ENCODE data around the gene GRB2. TPM values are rescaled to one million over a fixed set of nuclear protein-coding genes. Genes with fewer than 3 reads are reported as not detected.
A peak's percentile ranks its signal among the peaks of the same experiment; 100 is the strongest.
"Not testable (repeated sequence)": the region's sequence is repeated elsewhere in the genome, so short reads cannot be mapped to it uniquely, and the experiment has no call there.

Gene GRB2
- total RNA-seq (119 TPM), polyA plus RNA-seq (ENCODE audit: insufficient read depth, low read depth, low replicate concordance) (65.3 TPM)
- long read RNA-seq, donor 1, transcript GRB2-202 (6 exons, 3,248 nt) = major isoform, 12 of 23 reads
- long read RNA-seq, donor 1, partial matches to known transcripts = 7 of 23 reads
- long read RNA-seq, donor 1, other reads (novel, unspliced or antisense) = 0 of 23 reads
- long read RNA-seq, donor 2, transcript GRB2-205 (5 exons, 3,182 nt) = minor isoform, 10 of 25 reads
- long read RNA-seq, donor 2, transcript GRB2-202 (6 exons, 3,248 nt) = major isoform, 15 of 25 reads
- long read RNA-seq, donor 2, partial matches to known transcripts = 0 of 25 reads
- long read RNA-seq, donor 2, other reads (novel, unspliced or antisense) = 0 of 25 reads
- long read RNA-seq, donor 3, transcript GRB2-205 (5 exons, 3,182 nt) = minor isoform, 9 of 37 reads
- long read RNA-seq, donor 3, transcript GRB2-202 (6 exons, 3,248 nt) = major isoform, 20 of 37 reads
- long read RNA-seq, donor 3, partial matches to known transcripts = 8 of 37 reads
- long read RNA-seq, donor 3, other reads (novel, unspliced or antisense) = 0 of 37 reads
- long read RNA-seq, donor 4, transcript GRB2-205 (5 exons, 3,182 nt) = minor isoform, 7 of 34 reads
- long read RNA-seq, donor 4, transcript GRB2-202 (6 exons, 3,248 nt) = major isoform, 19 of 34 reads
- long read RNA-seq, donor 4, partial matches to known transcripts = 7 of 34 reads
- long read RNA-seq, donor 4, other reads (novel, unspliced or antisense) = 0 of 34 reads
- long read RNA-seq, donor 5, partial matches to known transcripts = 0 of 1 reads
- long read RNA-seq, donor 5, other reads (novel, unspliced or antisense) = 0 of 1 reads
- long read RNA-seq, donor 6, partial matches to known transcripts = 12 of 18 reads
- long read RNA-seq, donor 6, other reads (novel, unspliced or antisense) = 0 of 18 reads
- long read RNA-seq, donor 7, transcript GRB2-205 (5 exons, 3,182 nt) = minor isoform, 14 of 125 reads
- long read RNA-seq, donor 7, transcript GRB2-202 (6 exons, 3,248 nt) = major isoform, 61 of 125 reads
- long read RNA-seq, donor 7, partial matches to known transcripts = 5 of 125 reads
- long read RNA-seq, donor 7, other reads (novel, unspliced or antisense) = 44 of 125 reads
- long read RNA-seq, donor 8, transcript GRB2-202 (6 exons, 3,248 nt) = major isoform, 13 of 16 reads
- long read RNA-seq, donor 8, partial matches to known transcripts = 0 of 16 reads
- long read RNA-seq, donor 8, other reads (novel, unspliced or antisense) = 0 of 16 reads
- long read RNA-seq, donor 9, transcript GRB2-202 (6 exons, 3,248 nt) = major isoform, 14 of 15 reads
- long read RNA-seq, donor 9, partial matches to known transcripts = 0 of 15 reads
- long read RNA-seq, donor 9, other reads (novel, unspliced or antisense) = 0 of 15 reads
- long read RNA-seq, donor 10, transcript GRB2-205 (5 exons, 3,182 nt) = minor isoform, 8 of 25 reads
- long read RNA-seq, donor 10, transcript GRB2-202 (6 exons, 3,248 nt) = major isoform, 17 of 25 reads
- long read RNA-seq, donor 10, partial matches to known transcripts = 0 of 25 reads
- long read RNA-seq, donor 10, other reads (novel, unspliced or antisense) = 0 of 25 reads

GRCh38 chr17:75405365-75406221 lies at the start of gene GRB2:
Gene GRB2 (minus strand): TSS chr17:75405678. CDS start chr17:75393628, 12,050 bp downstream.
- intact Hi-C loops (cut with DNase I) = no loop called here
- Histone ChIP-seq H3K4me1 (ENCODE audit: control insufficient read depth in 2 of 3, insufficient read depth in 2 of 3, low read depth in 1 of 3, low read length in 3 of 3) (peaks cover 0 to 5% (median 4%) of the 10 kb centered on the region in 3 donors), H3K9me3 (ENCODE audit: control insufficient read depth in 2 of 3, insufficient read depth in 1 of 3, low read length in 3 of 3) (no peaks in the 10 kb centered on the region), H3K4me3 (ENCODE audit: low read length in 3 of 3) (peak within 1 kb of the TSS; percentile 88 to 96 (median 90)), H3K36me3 (ENCODE audit: control insufficient read depth in 2 of 3, insufficient read depth in 3 of 3, low read length in 3 of 3) (no peaks in the 10 kb centered on the region), H3K9ac (ENCODE audit: low read length in 3 of 3) (peak within 1 kb of the TSS; percentile 81 to 89 (median 85)), H3K27me3 (ENCODE audit: control insufficient read depth, insufficient read depth, low read length) (no peaks in the 10 kb centered on the region), H3K27ac (ENCODE audit: low read depth in 2 of 2, low read length in 2 of 2) (peak within 1 kb of the TSS; percentile 56 to 90)
- FAIRE-seq (no peak), DNase-seq (peak; percentile 98 to 100 (median 99))
- TF ChIP-seq, protein P1, sequence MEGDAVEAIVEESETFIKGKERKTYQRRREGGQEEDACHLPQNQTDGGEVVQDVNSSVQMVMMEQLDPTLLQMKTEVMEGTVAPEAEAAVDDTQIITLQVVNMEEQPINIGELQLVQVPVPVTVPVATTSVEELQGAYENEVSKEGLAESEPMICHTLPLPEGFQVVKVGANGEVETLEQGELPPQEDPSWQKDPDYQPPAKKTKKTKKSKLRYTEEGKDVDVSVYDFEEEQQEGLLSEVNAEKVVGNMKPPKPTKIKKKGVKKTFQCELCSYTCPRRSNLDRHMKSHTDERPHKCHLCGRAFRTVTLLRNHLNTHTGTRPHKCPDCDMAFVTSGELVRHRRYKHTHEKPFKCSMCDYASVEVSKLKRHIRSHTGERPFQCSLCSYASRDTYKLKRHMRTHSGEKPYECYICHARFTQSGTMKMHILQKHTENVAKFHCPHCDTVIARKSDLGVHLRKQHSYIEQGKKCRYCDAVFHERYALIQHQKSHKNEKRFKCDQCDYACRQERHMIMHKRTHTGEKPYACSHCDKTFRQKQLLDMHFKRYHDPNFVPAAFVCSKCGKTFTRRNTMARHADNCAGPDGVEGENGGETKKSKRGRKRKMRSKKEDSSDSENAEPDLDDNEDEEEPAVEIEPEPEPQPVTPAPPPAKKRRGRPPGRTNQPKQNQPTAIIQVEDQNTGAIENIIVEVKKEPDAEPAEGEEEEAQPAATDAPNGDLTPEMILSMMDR (IDR thresholded peaks at IDR 0.05; ENCODE audit: borderline replicate concordance, extremely low read depth, insufficient read depth) = peak; percentile 16

DNA sequence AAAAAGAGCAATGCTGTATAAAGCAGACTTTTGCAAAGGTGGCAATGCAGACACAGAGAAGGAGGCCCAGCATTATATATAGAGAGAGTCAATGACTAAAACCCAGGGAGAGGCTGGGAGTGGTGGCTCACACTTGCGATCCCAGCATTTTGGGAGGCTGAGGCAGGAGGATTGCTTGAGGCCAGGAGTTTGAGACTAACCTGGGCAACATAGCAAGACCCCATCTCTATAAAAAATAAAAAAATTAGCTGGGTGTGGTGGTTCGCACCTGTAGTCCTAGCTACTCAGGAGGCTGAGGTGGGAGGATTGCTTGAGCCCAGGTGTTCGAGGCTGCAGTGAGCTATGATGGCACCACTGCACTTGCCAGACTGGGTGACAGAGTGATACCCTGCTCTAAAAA lies 49.2 kb upstream of the GRB2 start:
- H3K4me3 ChIP-seq (ENCODE audit: low read length in 3 of 3); FAIRE-seq; H3K36me3 ChIP-seq (ENCODE audit: control insufficient read depth in 2 of 3, insufficient read depth in 3 of 3, low read length in 3 of 3); DNase-seq; H3K9ac ChIP-seq (ENCODE audit: low read length in 3 of 3); H3K27me3 ChIP-seq (ENCODE audit: control insufficient read depth, insufficient read depth, low read length); H3K27ac ChIP-seq (ENCODE audit: low read depth in 2 of 2, low read length in 2 of 2); intact Hi-C loops (cut with DNase I); H3K9me3 ChIP-seq (ENCODE audit: control insufficient read depth in 2 of 3, insufficient read depth in 1 of 3, low read length in 3 of 3): not testable (repeated sequence)
- peaks cover 2 to 19% (median 18%) of the 10 kb centered on the region in 3 donors for H3K4me1 ChIP-seq (ENCODE audit: control insufficient read depth in 2 of 3, insufficient read depth in 2 of 3, low read depth in 1 of 3, low read length in 3 of 3)

DNA sequence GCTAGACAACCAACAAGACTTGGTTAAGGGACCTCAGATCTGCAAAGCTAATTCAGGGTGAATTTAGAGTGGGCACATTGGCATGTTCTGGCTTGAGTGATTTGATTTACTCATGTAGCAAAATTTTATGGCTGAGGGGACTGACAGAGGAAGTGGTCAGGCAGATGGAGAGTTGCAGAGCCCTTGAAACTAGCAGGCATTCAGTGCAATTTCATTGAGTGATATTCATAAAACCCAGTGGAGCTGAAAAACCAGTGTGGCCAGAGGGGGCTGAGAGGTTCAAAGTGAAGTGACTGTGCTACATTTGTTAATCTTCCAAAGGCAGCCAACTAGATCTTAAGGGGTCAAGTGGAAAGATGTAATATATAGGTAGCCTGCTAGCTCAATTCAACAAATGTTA lies 48.7 kb upstream of the GRB2 start:
- no peak for FAIRE-seq
- peak in 2 of 5 donors; percentile 37 to 49 for DNase-seq
- Histone ChIP-seq H3K27me3 (ENCODE audit: control insufficient read depth, insufficient read depth, low read length) (no peaks in the 10 kb centered on the region), H3K36me3 (ENCODE audit: control insufficient read depth in 2 of 3, insufficient read depth in 3 of 3, low read length in 3 of 3) (no peaks in the 10 kb centered on the region), H3K4me3 (ENCODE audit: low read length in 3 of 3) (no peak overlapping the region), H3K4me1 (ENCODE audit: control insufficient read depth in 2 of 3, insufficient read depth in 2 of 3, low read depth in 1 of 3, low read length in 3 of 3) (peaks cover 2 to 15% (median 13%) of the 10 kb centered on the region in 3 donors), H3K9me3 (ENCODE audit: control insufficient read depth in 2 of 3, insufficient read depth in 1 of 3, low read length in 3 of 3) (no peaks in the 10 kb centered on the region), H3K27ac (ENCODE audit: low read depth in 2 of 2, low read length in 2 of 2) (no peak overlapping the region), H3K9ac (ENCODE audit: low read length in 3 of 3) (no peak overlapping the region)
- TF ChIP-seq, protein P1 (IDR thresholded peaks at IDR 0.05; ENCODE audit: borderline replicate concordance, extremely low read depth, insufficient read depth) = no peak
- intact Hi-C loops (cut with DNase I) = no loop called here

Measured in kidney (tissue), 22 donors.